PC-9 (cell line): ENCODE results near the gene AGBL4. TPM values are rescaled to one million over a fixed set of nuclear protein-coding genes. Genes with fewer than 3 reads are reported as not detected.

Experiments used
- BruUV-seq: library from RNA; stranded (reverse); fragments of 400-500 nt; replicated peaks from 2 replicates; lab custom pipeline; 2021; lab: Mats Ljungman, UMichigan
- CTCF ChIA-PET: fragments of 300-600 bp; sonication (Branson Sonifier 250); formaldehyde crosslinking; loops from one replicate; lab custom pipeline; 2022; ENCODE audit warnings: antibody characterized with exemption; lab: Charles Lee
- POLR2A ChIA-PET: fragments of 300-600 bp; sonication (Branson Sonifier 250); formaldehyde crosslinking; loops from one replicate; lab custom pipeline; 2022; ENCODE audit warnings: antibody characterized with exemption; ENCODE audit not compliant: unreplicated experiment; lab: Charles Lee
- DNase-seq, 2 experiments: peaks; one replicate each; pipeline versions ENCODE4 v3.0.0 to v3.0.0-alpha.2; 2015 to 2022; ENCODE audit warnings: mixed read lengths in 1 of 2
- H2AFZ ChIP-seq: fragments of 200-600 bp; sonication (generic); 2 replicates; pipeline ENCODE4 v1.8.1; 2017; ENCODE audit warnings: antibody characterized with exemption
- H3F3A ChIP-seq: fragments of 200-600 bp; sonication (generic); 2 replicates; pipeline ENCODE4 v1.8.1; 2017; ENCODE audit warnings: antibody characterized with exemption, mild to moderate bottlenecking, low read depth; ENCODE audit not compliant: insufficient read depth
- H3K27ac ChIP-seq: fragments of 200-600 bp; sonication (generic); 2 replicates; pipeline ENCODE4 v1.6.1; 2016; ENCODE audit warnings: mixed run types
- H3K27me3 ChIP-seq: fragments of 200-600 bp; sonication (generic); 2 replicates; pipeline ENCODE4 v1.6.1; 2016; ENCODE audit warnings: low read depth, mixed run types; ENCODE audit not compliant: insufficient read depth
- H3K36me3 ChIP-seq: fragments of 200-600 bp; sonication (generic); 2 replicates; pipeline ENCODE4 v1.6.1; 2016; ENCODE audit warnings: low read depth, mixed run types
- H3K4me1 ChIP-seq: fragments of 200-600 bp; sonication (generic); replicated peaks from 2 replicates; pipeline ENCODE4 v1.6.1; 2016; ENCODE audit warnings: mixed run types; ENCODE audit not compliant: insufficient read depth
- H3K4me2 ChIP-seq: fragments of 200-600 bp; sonication (generic); 2 replicates; pipeline ENCODE4 v1.6.1; 2017; ENCODE audit warnings: mixed run types
- H3K4me3 ChIP-seq: fragments of 200-600 bp; sonication (generic); 2 replicates; pipeline ENCODE4 v1.6.1; 2016; ENCODE audit warnings: mixed run types
- H3K79me2 ChIP-seq: fragments of 200-600 bp; sonication (generic); 2 replicates; pipeline ENCODE4 v1.6.1; 2017; ENCODE audit warnings: low read depth, mixed run types
- H3K9me2 ChIP-seq: fragments of 200-600 bp; sonication (generic); 2 replicates; pipeline ENCODE4 v1.8.1; 2017; ENCODE audit warnings: mild to moderate bottlenecking; ENCODE audit not compliant: insufficient read depth
- H3K9me3 ChIP-seq: fragments of 200-600 bp; sonication (generic); 2 replicates; pipeline ENCODE4 v1.8.1; 2016; ENCODE audit warnings: low read depth; ENCODE audit not compliant: insufficient read depth
- H4K20me1 ChIP-seq: fragments of 200-600 bp; sonication (generic); 2 replicates; pipeline ENCODE4 v1.8.1; 2017; ENCODE audit not compliant: insufficient read depth
- EZH2 ChIP-seq: fragments of 200-600 bp; sonication (generic); IDR thresholded peaks from 2 replicates; pipeline ENCODE4 v1.8.0; 2017; ENCODE audit warnings: antibody characterized with exemption, low read depth
- intact Hi-C: fragments of 100-400 bp; cut with micrococcal nuclease; formaldehyde crosslinking; loops from one replicate; pipeline ENCODE4 v1.10.0; 2022; ENCODE audit not compliant: unreplicated experiment
- total RNA-seq: library from RNA; stranded (reverse); gene quantifications from 2 replicates; pipeline ENCODE4 v1.2.3, GENCODE V29; 2021
- TF ChIP-seq, protein P1 (sequence below): fragments of 200-600 bp; sonication (generic); conservative IDR thresholded peaks from 2 replicates; pipeline ENCODE4 v1.6.1; 2017; ENCODE audit warnings: mixed run types, antibody characterized with exemption, mild to moderate bottlenecking, moderate library complexity

The AGBL4 gene
- total RNA-seq, 1 experiment from 2014 or later: not detected

GRCh38 chr1:50060279-50060678, 36.5 kb upstream of the AGBL4 start:
- no peaks in the 10 kb centered on the region for H3K79me2 ChIP-seq
- POLR2A ChIA-PET: no interaction called here
- peak; percentile 48 to 85 for DNase-seq
- H3K9me3 ChIP-seq: no peaks in the 10 kb centered on the region
- intact Hi-C loops: no loop called here
- no peaks in the 10 kb centered on the region for H3K9me2 ChIP-seq
- H2AFZ ChIP-seq: no peak overlapping the region; the same call in 1 of the 2 replicates
- H3K4me3 ChIP-seq: no peak overlapping the region
- 0 out of 2 replicates have a peak, but pooled peaks cover 12% of the 10 kb centered on the region for H3K4me1 ChIP-seq
- H3K27ac ChIP-seq: no peak overlapping the region; the same call in 1 of the 2 replicates
- no peaks in the 10 kb centered on the region; the same call in 1 of the 2 replicates for H3F3A ChIP-seq
- no peaks in the 10 kb centered on the region for H4K20me1 ChIP-seq
- CTCF ChIA-PET: no interaction called here
- no peaks in the 10 kb centered on the region for H3K27me3 ChIP-seq
- H3K36me3 ChIP-seq: no peaks in the 10 kb centered on the region
- H3K4me2 ChIP-seq: no peak overlapping the region
- no TSS peak for BruUV-seq
- no peak for TF ChIP-seq EZH2
- TF ChIP-seq, protein P1, sequence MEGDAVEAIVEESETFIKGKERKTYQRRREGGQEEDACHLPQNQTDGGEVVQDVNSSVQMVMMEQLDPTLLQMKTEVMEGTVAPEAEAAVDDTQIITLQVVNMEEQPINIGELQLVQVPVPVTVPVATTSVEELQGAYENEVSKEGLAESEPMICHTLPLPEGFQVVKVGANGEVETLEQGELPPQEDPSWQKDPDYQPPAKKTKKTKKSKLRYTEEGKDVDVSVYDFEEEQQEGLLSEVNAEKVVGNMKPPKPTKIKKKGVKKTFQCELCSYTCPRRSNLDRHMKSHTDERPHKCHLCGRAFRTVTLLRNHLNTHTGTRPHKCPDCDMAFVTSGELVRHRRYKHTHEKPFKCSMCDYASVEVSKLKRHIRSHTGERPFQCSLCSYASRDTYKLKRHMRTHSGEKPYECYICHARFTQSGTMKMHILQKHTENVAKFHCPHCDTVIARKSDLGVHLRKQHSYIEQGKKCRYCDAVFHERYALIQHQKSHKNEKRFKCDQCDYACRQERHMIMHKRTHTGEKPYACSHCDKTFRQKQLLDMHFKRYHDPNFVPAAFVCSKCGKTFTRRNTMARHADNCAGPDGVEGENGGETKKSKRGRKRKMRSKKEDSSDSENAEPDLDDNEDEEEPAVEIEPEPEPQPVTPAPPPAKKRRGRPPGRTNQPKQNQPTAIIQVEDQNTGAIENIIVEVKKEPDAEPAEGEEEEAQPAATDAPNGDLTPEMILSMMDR: no peak

GRCh38 chr1:50048791-50049190, 25.0 kb upstream of the AGBL4 start:
- Histone ChIP-seq H3K4me3 (no peak overlapping the region), H3K27ac (no peak overlapping the region), H3F3A (no peaks in the 10 kb centered on the region), H4K20me1 (no peaks in the 10 kb centered on the region), H3K4me1 (no peaks in the 10 kb centered on the region), H2AFZ (no peak overlapping the region), H3K79me2 (no peaks in the 10 kb centered on the region), H3K27me3 (no peaks in the 10 kb centered on the region), H3K9me3 (no peaks in the 10 kb centered on the region), H3K36me3 (no peaks in the 10 kb centered on the region), H3K4me2 (no peak overlapping the region), H3K9me2 (no peaks in the 10 kb centered on the region)
- intact Hi-C loops: no loop called here
- no peak for TF ChIP-seq EZH2
- TF ChIP-seq, protein P1: no peak
- BruUV-seq: no TSS peak
- CTCF ChIA-PET: no interaction called here
- DNase-seq: no peak
- POLR2A ChIA-PET: no interaction called here

DNA sequence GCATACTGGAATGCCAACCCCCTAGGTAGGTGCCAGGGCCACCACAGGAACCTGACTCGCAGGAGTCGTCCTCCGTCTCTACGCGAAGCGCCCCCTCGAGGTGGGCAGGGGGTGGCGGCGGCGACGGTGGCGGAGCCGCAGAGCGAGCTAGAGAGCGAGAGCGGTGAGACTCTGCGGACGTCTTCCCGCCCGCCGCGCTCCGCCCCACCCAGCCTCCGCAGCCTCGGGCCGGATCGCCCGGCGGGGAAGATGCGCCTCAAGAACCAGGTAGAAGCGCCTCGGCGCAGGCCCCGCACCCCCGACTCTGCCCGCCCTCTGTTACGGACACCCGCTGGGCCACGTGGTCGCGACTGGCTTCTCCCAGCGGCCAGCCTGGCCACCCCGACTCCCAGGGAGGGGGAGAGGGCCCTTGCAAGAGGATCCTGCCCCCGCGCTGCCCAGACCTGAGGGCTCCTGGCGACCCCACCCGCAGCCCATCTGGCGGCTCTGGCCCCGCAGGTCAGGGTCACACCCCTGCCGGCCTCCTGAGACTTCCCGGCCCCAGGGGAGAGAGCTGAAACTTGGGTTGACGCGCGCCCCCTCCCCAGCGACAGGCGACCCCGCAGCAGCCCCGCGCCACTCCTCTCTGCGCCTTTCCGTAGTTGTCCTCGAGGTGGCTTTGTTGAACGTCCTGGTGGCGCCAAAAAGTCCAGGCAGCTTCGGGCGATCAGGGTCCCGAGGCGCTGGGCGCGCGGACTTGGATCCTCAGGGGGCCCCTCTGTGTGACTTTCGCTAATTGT, 24.4 kb upstream of the AGBL4 start:
- no TSS peak for BruUV-seq
- CTCF ChIA-PET: no interaction called here

More for the DNA sequence above, 24.4 kb upstream of the AGBL4 start:
- POLR2A ChIA-PET: no interaction called here
- Histone ChIP-seq H3K36me3 (no peaks in the 10 kb centered on the region), H3K27ac (no peak overlapping the region), H3F3A (no peaks in the 10 kb centered on the region), H3K4me3 (no peak overlapping the region), H3K4me1 (no peaks in the 10 kb centered on the region), H2AFZ (no peak overlapping the region), H3K27me3 (no peaks in the 10 kb centered on the region), H3K9me3 (no peaks in the 10 kb centered on the region), H3K9me2 (no peaks in the 10 kb centered on the region), H4K20me1 (no peaks in the 10 kb centered on the region), H3K79me2 (no peaks in the 10 kb centered on the region), H3K4me2 (no peak overlapping the region)
- intact Hi-C loops: no loop called here
- TF ChIP-seq EZH2: no peak
- TF ChIP-seq, protein P1: no peak
- no peak for DNase-seq
